NB4 (cell line): ENCODE data around the gene RPN2.

Source experiments
- CTCF ChIP-seq: IDR thresholded peaks from one replicate; pipeline ENCODE4 v1.5.1; 2012; ENCODE audit warnings: low read depth, low read length
- MAX ChIP-seq: IDR thresholded peaks from 2 replicates; pipeline ENCODE4 v1.6.1; 2011; ENCODE audit warnings: low read depth, low read length
- POLR2A ChIP-seq: IDR thresholded peaks from 2 replicates; pipeline ENCODE4 v1.6.1; 2011; ENCODE audit warnings: mild to moderate bottlenecking; ENCODE audit not compliant: insufficient read length; ENCODE audit errors: extremely low read depth

- TF ChIP-seq POLR2A = no peak
- no peak for TF ChIP-seq CTCF
- no peak for TF ChIP-seq MAX
Measured at GRCh38 chr20:37278966-37279590, 99.9 kb downstream of the RPN2 start.
